ENCODE results near the gene HOXC9. TPM values are rescaled to one million over a fixed set of nuclear protein-coding genes. Genes with fewer than 3 reads are reported as not detected.

Gene HOXC9
- total and polyA plus RNA-seq, 12 donors: not detected

DNA sequence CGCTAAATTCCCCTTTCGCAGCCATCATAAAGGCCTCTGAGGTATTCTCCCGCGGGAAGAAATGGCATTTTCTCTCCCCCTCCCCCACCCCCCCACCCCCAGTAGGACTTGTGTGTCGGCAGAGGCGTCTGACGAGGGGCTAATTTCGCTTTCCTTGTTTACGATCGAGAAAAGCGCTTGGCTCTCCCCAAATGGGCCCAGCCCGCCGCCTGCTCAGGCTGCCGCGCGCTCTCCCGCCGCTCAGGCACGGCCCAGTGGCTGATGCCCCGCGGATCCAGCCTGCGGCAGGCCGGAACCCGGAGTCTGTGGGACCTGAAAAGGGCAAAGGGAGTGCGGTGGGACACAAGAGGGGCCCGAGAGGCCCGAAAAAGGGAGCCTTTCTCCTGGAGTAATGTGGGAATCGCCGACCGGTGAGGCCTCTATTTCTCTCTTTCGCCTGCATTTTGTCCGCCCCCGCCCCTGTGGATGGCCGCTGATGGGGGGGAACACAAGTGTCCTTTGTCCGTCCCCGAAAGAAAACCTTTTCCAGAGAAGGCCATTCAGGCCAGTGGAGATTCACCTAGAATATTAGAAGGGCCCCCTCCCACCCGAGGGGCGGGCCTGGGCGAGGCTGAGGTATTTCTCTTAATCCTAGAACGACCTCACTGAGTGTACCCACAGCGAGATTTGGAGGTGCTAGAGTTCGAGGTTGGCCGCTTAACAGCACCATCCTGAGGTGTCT lies 19.3 kb downstream of the HOXC9 start:
- Histone ChIP-seq H3K27ac (peak overlapping the region in 8 of 10 donors; percentile 40 to 76 (median 70)), H3K27me3 (peaks cover 19 to 100% (median 97%) of the 10 kb centered on the region in 7 donors), H3K4me1 (peaks cover 5 to 41% (median 30%) of the 10 kb centered on the region in 9 donors), H3K9me3 (no peaks in the 10 kb centered on the region), H3K4me3 (no peak overlapping the region), H3K36me3 (no peaks in the 10 kb centered on the region)
- WGBS, 2 donors: 41 to 52% methylated on average over 43 of the region's 43 CpGs
- ATAC-seq (no peak), DNase-seq (no peak)
- intact Hi-C loops (cut with DNase I): loop anchor here in 1 of 10 donors (10.0 kb wide), 1 partner anchor 336 kb away; no protein-coding TSS in a partner anchor
- TF ChIP-seq, protein P1, sequence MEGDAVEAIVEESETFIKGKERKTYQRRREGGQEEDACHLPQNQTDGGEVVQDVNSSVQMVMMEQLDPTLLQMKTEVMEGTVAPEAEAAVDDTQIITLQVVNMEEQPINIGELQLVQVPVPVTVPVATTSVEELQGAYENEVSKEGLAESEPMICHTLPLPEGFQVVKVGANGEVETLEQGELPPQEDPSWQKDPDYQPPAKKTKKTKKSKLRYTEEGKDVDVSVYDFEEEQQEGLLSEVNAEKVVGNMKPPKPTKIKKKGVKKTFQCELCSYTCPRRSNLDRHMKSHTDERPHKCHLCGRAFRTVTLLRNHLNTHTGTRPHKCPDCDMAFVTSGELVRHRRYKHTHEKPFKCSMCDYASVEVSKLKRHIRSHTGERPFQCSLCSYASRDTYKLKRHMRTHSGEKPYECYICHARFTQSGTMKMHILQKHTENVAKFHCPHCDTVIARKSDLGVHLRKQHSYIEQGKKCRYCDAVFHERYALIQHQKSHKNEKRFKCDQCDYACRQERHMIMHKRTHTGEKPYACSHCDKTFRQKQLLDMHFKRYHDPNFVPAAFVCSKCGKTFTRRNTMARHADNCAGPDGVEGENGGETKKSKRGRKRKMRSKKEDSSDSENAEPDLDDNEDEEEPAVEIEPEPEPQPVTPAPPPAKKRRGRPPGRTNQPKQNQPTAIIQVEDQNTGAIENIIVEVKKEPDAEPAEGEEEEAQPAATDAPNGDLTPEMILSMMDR (IDR thresholded peaks at IDR 0.05): no peak

DNA sequence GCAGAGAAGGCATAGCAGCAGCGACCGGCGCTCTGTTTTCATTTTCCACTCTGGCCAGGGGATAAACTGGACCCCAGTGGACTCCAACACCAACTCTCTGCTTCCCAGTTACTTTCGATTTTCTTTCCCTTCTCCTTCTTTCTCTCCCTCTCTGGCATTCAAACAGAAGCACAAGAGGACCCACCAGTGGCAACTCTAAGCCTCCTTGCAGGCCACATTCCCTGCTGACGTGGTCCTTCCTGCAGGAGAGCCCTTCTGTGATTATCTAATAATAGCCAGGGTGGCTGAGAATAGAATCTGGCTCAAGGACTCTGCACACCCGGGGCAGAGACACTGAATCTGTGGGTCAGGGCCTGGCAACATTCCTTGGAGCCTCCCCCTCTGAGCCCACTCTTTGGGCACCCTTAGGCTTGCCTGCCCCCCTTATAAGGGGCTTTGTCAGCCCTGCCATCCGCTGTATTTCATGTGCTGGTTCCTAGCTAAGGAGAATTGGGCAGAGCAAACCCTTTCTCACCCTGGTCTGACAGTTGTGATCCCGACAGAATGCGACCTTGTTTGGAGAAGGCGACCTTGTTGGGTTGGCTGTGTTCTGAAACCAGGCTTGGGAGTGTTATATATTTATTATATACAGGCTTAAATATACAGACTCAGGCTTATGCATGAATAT lies 20.1 kb downstream of the HOXC9 start:
- TF ChIP-seq, protein P1 (IDR thresholded peaks at IDR 0.05): no peak
- Histone ChIP-seq H3K27ac (peak overlapping the region in 8 of 10 donors; percentile 40 to 76 (median 70)), H3K27me3 (peaks cover 14 to 100% (median 97%) of the 10 kb centered on the region in 7 donors), H3K4me3 (no peak overlapping the region), H3K9me3 (no peaks in the 10 kb centered on the region), H3K36me3 (no peaks in the 10 kb centered on the region), H3K4me1 (peaks cover 5 to 36% (median 29%) of the 10 kb centered on the region in 9 donors)
- 26 to 33% methylated on average over 10 of the region's 10 CpGs for WGBS, 2 donors
- peak in 1 of 2 donors; percentile 42 for DNase-seq
- ATAC-seq: peak; percentile 46 to 90 (median 82)
- intact Hi-C loops (cut with DNase I): loop anchor here in 1 of 10 donors (10.0 kb wide), 1 partner anchor 335 kb away; no protein-coding TSS in a partner anchor

DNA sequence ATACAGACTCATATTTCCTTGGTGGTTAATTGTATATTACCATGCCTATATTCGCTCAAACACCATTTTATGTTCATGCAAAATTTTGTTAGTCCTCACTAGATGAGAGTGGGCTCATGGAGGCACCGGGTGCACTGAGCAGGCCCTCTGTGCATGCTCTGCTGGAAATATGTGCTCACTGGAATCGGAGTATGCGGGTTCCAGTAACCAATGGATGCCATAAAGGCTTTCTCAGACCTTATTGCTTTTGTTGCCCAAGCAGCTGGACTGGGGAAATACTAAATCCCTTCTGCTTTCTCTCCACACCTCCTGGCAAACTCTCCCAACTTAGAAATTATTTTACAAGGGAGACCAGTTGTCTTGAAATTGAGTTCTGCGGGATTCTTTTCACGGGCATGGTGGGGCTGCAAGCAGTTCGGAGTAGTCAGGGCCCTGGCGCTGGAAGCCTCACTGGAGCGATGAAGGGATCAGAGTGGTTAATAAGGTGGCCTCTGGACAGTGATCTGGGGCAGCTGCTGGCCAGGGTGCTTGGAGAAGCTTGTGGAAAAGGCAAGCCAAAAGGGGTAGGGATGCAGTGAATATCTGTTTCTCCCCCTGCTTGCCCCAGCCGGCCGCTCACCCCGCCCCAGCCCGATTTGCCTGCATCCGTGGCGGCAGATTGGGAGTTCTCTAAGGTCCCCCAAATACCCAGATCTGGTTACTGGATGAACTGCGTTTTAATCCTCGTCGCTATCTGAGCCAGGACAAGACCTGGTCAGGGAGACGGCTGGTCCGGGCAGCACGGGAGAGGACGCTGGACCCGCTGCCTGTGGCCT lies 20.8 kb downstream of the HOXC9 start:
- intact Hi-C loops (cut with DNase I): no loop called here
- H3K36me3 ChIP-seq: no peaks in the 10 kb centered on the region
- DNase-seq (no peak), ATAC-seq (no peak)
- TF ChIP-seq, protein P1 (IDR thresholded peaks at IDR 0.05): no peak
- H3K27me3 ChIP-seq: peaks cover 9 to 100% (median 97%) of the 10 kb centered on the region in 7 donors
- H3K9me3 ChIP-seq: no peaks in the 10 kb centered on the region
- H3K27ac ChIP-seq: peak overlapping the region in 8 of 10 donors; percentile 40 to 76 (median 70)
- H3K4me3 ChIP-seq: no peak overlapping the region
- H3K4me1 ChIP-seq: peaks cover 5 to 36% (median 29%) of the 10 kb centered on the region in 9 donors
- WGBS, 2 donors: 57 to 60% methylated on average over 23 of the region's 23 CpGs

Measured in heart right ventricle (tissue), 16 donors.